Measurements from ENCODE around the gene SRSF8. TPM values are rescaled to one million over a fixed set of nuclear protein-coding genes. Genes with fewer than 3 reads are reported as not detected.
A peak's percentile ranks its signal among the peaks of the same experiment; 100 is the strongest.

The SRSF8 gene
- total and polyA plus RNA-seq, 9 of the 15 experiments (the other 6 are each of a cell fraction or from before 2014, with no cell fraction given) = 18.0 to 53.4 (median 27.9) TPM

DNA sequence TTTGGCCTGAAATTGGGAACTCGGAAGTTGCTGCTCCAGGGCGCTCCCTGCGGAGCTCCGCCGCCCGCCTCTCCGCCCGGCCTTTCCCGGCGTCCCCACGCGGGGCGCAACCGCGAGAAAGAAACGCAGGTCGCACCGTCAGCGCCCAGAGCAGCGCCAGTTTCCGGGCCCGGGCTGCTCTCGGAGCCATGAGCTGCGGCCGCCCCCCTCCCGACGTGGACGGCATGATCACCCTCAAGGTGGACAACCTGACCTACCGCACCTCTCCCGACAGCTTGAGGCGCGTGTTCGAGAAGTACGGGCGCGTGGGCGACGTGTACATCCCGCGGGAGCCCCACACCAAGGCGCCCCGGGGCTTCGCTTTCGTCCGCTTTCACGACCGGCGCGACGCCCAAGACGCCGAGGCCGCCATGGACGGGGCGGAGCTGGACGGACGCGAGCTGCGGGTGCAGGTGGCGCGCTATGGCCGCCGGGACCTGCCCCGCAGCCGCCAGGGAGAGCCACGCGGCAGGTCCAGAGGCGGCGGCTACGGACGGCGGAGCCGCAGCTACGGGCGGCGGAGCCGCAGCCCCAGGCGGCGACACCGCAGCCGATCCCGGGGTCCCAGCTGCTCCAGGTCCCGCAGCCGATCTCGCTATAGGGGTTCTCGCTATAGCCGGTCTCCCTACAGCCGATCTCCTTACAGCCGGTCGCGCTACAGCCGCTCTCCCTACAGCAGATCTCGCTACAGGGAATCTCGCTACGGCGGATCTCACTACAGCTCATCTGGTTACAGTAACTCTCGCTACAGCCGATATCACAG is 521 bp downstream of the SRSF8 start (continued):
- TF ChIP-seq ZNF707 (CRISPR knock-in tag; conservative IDR thresholded peaks at IDR 0.05) = no peak
- TF ChIP-seq, protein P1, sequence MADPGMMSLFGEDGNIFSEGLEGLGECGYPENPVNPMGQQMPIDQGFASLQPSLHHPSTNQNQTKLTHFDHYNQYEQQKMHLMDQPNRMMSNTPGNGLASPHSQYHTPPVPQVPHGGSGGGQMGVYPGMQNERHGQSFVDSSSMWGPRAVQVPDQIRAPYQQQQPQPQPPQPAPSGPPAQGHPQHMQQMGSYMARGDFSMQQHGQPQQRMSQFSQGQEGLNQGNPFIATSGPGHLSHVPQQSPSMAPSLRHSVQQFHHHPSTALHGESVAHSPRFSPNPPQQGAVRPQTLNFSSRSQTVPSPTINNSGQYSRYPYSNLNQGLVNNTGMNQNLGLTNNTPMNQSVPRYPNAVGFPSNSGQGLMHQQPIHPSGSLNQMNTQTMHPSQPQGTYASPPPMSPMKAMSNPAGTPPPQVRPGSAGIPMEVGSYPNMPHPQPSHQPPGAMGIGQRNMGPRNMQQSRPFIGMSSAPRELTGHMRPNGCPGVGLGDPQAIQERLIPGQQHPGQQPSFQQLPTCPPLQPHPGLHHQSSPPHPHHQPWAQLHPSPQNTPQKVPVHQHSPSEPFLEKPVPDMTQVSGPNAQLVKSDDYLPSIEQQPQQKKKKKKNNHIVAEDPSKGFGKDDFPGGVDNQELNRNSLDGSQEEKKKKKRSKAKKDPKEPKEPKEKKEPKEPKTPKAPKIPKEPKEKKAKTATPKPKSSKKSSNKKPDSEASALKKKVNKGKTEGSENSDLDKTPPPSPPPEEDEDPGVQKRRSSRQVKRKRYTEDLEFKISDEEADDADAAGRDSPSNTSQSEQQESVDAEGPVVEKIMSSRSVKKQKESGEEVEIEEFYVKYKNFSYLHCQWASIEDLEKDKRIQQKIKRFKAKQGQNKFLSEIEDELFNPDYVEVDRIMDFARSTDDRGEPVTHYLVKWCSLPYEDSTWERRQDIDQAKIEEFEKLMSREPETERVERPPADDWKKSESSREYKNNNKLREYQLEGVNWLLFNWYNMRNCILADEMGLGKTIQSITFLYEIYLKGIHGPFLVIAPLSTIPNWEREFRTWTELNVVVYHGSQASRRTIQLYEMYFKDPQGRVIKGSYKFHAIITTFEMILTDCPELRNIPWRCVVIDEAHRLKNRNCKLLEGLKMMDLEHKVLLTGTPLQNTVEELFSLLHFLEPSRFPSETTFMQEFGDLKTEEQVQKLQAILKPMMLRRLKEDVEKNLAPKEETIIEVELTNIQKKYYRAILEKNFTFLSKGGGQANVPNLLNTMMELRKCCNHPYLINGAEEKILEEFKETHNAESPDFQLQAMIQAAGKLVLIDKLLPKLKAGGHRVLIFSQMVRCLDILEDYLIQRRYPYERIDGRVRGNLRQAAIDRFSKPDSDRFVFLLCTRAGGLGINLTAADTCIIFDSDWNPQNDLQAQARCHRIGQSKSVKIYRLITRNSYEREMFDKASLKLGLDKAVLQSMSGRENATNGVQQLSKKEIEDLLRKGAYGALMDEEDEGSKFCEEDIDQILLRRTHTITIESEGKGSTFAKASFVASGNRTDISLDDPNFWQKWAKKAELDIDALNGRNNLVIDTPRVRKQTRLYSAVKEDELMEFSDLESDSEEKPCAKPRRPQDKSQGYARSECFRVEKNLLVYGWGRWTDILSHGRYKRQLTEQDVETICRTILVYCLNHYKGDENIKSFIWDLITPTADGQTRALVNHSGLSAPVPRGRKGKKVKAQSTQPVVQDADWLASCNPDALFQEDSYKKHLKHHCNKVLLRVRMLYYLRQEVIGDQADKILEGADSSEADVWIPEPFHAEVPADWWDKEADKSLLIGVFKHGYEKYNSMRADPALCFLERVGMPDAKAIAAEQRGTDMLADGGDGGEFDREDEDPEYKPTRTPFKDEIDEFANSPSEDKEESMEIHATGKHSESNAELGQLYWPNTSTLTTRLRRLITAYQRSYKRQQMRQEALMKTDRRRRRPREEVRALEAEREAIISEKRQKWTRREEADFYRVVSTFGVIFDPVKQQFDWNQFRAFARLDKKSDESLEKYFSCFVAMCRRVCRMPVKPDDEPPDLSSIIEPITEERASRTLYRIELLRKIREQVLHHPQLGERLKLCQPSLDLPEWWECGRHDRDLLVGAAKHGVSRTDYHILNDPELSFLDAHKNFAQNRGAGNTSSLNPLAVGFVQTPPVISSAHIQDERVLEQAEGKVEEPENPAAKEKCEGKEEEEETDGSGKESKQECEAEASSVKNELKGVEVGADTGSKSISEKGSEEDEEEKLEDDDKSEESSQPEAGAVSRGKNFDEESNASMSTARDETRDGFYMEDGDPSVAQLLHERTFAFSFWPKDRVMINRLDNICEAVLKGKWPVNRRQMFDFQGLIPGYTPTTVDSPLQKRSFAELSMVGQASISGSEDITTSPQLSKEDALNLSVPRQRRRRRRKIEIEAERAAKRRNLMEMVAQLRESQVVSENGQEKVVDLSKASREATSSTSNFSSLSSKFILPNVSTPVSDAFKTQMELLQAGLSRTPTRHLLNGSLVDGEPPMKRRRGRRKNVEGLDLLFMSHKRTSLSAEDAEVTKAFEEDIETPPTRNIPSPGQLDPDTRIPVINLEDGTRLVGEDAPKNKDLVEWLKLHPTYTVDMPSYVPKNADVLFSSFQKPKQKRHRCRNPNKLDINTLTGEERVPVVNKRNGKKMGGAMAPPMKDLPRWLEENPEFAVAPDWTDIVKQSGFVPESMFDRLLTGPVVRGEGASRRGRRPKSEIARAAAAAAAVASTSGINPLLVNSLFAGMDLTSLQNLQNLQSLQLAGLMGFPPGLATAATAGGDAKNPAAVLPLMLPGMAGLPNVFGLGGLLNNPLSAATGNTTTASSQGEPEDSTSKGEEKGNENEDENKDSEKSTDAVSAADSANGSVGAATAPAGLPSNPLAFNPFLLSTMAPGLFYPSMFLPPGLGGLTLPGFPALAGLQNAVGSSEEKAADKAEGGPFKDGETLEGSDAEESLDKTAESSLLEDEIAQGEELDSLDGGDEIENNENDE (IDR thresholded peaks at IDR 0.05; ENCODE audit: low read depth, low read length) = no peak
- TF ChIP-seq TFAM (CRISPR knock-in tag; conservative IDR thresholded peaks at IDR 0.05) = no peak
- peak; percentile 72 to 88 (median 87) for TF ChIP-seq YY1 (IDR thresholded peaks at IDR 0.05; ENCODE audit: borderline replicate concordance in 1 of 3, control insufficient read depth in 1 of 3, extremely low read depth in 1 of 3, insufficient read depth in 3 of 3, insufficient read length in 1 of 3, insufficient replicate concordance in 2 of 3, low read depth in 1 of 3, low read length in 2 of 3)
- TF ChIP-seq KAT7 (CRISPR knock-in tag; IDR thresholded peaks at IDR 0.05; ENCODE audit: borderline replicate concordance) = no peak; the same call in 1 of the 2 replicates
- TF ChIP-seq GABPA (tag; conservative IDR thresholded peaks at IDR 0.05; ENCODE audit: low read depth) = peak; percentile 83
- TF ChIP-seq ZFP36 (IDR thresholded peaks at IDR 0.05; ENCODE audit: low read depth, low read length, partially characterized antibody) = no peak
- TF ChIP-seq CCNT2 (IDR thresholded peaks at IDR 0.05; ENCODE audit: borderline replicate concordance, extremely low read depth, insufficient read length, low read depth, low read length) = peak; percentile 42
- TF ChIP-seq FOS (IDR thresholded peaks at IDR 0.05; ENCODE audit: extremely low read depth, insufficient read length) = no peak
- TF ChIP-seq ZFX (CRISPR knock-in tag; IDR thresholded peaks at IDR 0.05) = peak; percentile 86
- no peak for TF ChIP-seq KAT2B (IDR thresholded peaks at IDR 0.05; ENCODE audit: low read depth, low read length)
- TF ChIP-seq ZBTB1 (CRISPR knock-in tag; IDR thresholded peaks at IDR 0.05; ENCODE audit: borderline replicate concordance, low read depth) = peak; percentile 87; the same call in 1 of the 2 replicates
- TF ChIP-seq TCF7L2 (IDR thresholded peaks at IDR 0.05; ENCODE audit: low read depth, low read length) = no peak
- TF ChIP-seq ELF4 (CRISPR knock-in tag; IDR thresholded peaks at IDR 0.05) = no peak
- no peak for TF ChIP-seq ZNF274 (IDR thresholded peaks at IDR 0.05; ENCODE audit: borderline replicate concordance, low read depth, low read length)
